ENCODE results near the gene ZBTB43. TPM values are rescaled to one million over a fixed set of nuclear protein-coding genes. Genes with fewer than 3 reads are reported as not detected.

Gene ZBTB43
- total and polyA plus RNA-seq, 2 donors, result 4.5 to 5.7 TPM

DNA sequence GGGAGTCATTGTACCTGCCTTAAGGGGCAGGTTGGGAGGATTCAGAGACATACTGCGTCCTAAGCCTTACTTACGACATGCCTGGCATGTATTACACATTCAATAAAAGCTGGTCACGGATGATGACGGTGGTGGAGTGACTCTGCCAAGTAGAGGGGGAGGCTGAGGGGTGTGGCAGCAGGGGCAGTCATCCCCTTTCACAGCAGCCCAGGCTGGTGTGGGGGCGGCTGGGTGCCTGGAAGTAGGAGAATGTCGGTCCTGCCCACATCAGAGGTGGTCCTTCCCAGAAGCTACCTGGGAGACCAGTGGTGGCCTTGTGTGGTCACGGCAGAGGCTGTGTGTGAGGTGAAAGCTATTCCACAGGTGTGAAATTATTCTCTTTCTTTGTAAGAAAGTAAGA lies 64.5 kb downstream of the ZBTB43 start:
- no peak for DNase-seq (ENCODE audit: low read depth in 6 of 9, low spot score in 9 of 9)
- peaks cover 0 to 10% of the 10 kb centered on the region in 2 donors for H3K4me1 ChIP-seq (ENCODE audit: control insufficient read depth in 2 of 2, insufficient read depth in 2 of 2, low read length in 2 of 2)
- no peak overlapping the region for H3K27ac ChIP-seq (ENCODE audit: low read depth in 1 of 2, low read length in 1 of 2)
- peaks cover 15 to 18% of the 10 kb centered on the region in 2 donors for H3K36me3 ChIP-seq (ENCODE audit: control insufficient read depth in 2 of 2, insufficient read depth in 2 of 2, low read length in 1 of 2)
- no peak overlapping the region for H3K4me3 ChIP-seq (ENCODE audit: low read length in 2 of 2)
- no peaks in the 10 kb centered on the region for H3K9me3 ChIP-seq (ENCODE audit: control insufficient read depth in 2 of 2, insufficient read depth in 1 of 2, low read length in 1 of 2)
- 93% methylated on average over 7 of the region's 7 CpGs for WGBS
- H3K27me3 ChIP-seq (ENCODE audit: control insufficient read depth in 2 of 2, insufficient read depth in 1 of 2, low read length in 1 of 2), result no peaks in the 10 kb centered on the region

DNA sequence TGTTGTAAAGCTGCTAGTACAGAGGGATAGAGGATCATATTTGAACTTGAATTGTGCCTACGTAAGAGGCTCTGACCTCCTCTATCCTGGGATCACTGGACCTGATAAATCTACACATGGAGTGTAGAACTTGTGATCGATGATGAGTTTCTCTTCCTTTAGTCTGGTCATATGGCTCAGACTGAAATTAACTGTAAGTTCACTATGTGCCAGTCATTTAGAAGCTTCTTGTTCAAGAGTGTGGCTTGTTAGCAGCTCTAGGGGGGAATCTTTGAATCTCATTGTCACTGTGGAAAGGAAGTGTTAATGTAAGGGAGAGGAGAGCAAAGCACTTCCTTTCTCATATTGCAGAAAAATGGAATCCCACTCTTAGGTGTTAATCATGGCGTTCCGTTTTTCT lies 67.7 kb downstream of the ZBTB43 start:
- no peak for DNase-seq (ENCODE audit: low read depth in 6 of 9, low spot score in 9 of 9)
- peaks cover 0 to 12% of the 10 kb centered on the region in 2 donors for H3K4me1 ChIP-seq (ENCODE audit: control insufficient read depth in 2 of 2, insufficient read depth in 2 of 2, low read length in 2 of 2)
- no peak overlapping the region for H3K4me3 ChIP-seq (ENCODE audit: low read length in 2 of 2)
- WGBS, result 93% methylated on average over 4 of the region's 4 CpGs
- H3K27ac ChIP-seq (ENCODE audit: low read depth in 1 of 2, low read length in 1 of 2), result no peak overlapping the region
- no peaks in the 10 kb centered on the region for H3K9me3 ChIP-seq (ENCODE audit: control insufficient read depth in 2 of 2, insufficient read depth in 1 of 2, low read length in 1 of 2)
- H3K36me3 ChIP-seq (ENCODE audit: control insufficient read depth in 2 of 2, insufficient read depth in 2 of 2, low read length in 1 of 2), result peaks cover 4 to 12% of the 10 kb centered on the region in 2 donors
- H3K27me3 ChIP-seq (ENCODE audit: control insufficient read depth in 2 of 2, insufficient read depth in 1 of 2, low read length in 1 of 2), result no peaks in the 10 kb centered on the region

DNA sequence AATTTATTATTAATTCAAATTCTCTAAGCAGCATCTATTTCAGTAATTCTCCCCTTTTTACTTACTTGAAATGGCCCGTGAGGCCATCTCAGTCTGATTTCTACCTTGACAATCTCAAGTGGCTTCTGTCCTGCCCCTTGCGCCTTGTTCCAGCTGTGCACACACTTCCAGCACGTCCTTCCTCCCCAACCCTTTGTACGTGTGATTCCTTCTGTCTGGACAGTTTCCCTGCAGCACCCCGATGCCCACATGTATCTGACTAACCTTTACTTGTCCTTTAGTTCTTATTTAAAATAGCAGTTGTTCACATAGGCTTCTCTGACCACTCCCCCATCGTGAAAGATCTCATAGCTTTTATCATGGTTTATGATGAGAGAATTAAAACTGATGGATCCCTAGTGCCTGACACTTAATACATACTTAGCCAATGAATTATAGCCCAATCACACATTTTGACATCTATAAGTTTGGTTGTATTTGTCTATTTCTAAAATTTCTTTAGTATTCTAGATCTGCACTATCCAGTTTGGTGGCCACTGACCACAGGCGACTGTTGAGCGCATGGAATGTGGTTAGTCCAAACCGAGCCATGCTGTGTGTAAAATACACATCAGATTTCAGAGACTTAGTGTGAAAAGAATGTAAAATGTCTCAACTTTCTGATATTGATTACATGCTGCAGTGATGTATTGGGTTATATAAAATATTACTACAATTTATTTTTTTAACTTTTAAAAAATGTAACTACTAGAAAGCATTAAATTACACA lies 69.9 kb downstream of the ZBTB43 start:
- Histone ChIP-seq H3K4me3 (ENCODE audit: low read length in 2 of 2) (no peak overlapping the region), H3K36me3 (ENCODE audit: control insufficient read depth in 2 of 2, insufficient read depth in 2 of 2, low read length in 1 of 2) (peaks cover 5% of the 10 kb centered on the region in 2 donors), H3K27ac (ENCODE audit: low read depth in 1 of 2, low read length in 1 of 2) (no peak overlapping the region), H3K9me3 (ENCODE audit: control insufficient read depth in 2 of 2, insufficient read depth in 1 of 2, low read length in 1 of 2) (no peaks in the 10 kb centered on the region), H3K27me3 (ENCODE audit: control insufficient read depth in 2 of 2, insufficient read depth in 1 of 2, low read length in 1 of 2) (no peaks in the 10 kb centered on the region), H3K4me1 (ENCODE audit: control insufficient read depth in 2 of 2, insufficient read depth in 2 of 2, low read length in 2 of 2) (peaks cover 0 to 3% of the 10 kb centered on the region in 2 donors)
- WGBS, result 94% methylated on average over 9 of the region's 9 CpGs
- no peak for DNase-seq (ENCODE audit: low read depth in 6 of 9, low spot score in 9 of 9)

DNA sequence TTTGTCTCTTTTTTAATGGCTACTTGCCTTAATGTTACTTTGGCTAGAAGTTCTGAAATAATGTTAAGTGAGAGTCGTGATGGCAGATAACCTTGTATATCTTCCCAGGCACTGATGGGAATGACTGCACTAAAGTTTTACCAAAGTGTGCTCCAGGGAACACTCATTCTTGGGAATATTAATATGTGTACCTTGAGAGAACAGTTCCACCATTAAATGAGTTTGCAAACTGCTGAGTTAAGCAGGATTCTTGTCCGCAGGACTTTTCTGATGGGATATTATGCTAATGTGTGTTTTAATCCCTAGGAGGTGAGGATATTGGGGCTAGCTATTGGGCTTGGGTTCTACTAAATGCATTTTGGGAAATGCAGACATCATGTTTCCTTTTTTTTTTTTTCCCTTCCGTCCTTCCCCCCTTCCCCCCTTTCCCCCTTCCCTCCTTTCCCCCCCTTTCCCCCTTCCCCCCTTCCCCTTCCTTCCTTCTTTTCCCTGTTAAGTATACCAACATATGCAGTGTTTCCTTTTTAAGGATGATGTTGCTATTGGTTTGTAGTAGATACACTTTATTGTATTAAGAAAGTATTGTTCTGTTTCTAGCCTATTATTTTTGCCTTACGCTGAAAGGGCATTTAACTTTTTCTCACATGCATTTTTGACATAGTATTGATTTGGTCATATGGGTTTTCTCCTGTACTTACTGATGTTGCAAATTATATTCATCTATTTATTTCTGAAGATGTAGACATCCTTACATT lies 71.1 kb downstream of the ZBTB43 start:
- H3K27ac ChIP-seq (ENCODE audit: low read depth in 1 of 2, low read length in 1 of 2), result no peak overlapping the region
- no peak for DNase-seq (ENCODE audit: low read depth in 6 of 9, low spot score in 9 of 9)

DNA sequence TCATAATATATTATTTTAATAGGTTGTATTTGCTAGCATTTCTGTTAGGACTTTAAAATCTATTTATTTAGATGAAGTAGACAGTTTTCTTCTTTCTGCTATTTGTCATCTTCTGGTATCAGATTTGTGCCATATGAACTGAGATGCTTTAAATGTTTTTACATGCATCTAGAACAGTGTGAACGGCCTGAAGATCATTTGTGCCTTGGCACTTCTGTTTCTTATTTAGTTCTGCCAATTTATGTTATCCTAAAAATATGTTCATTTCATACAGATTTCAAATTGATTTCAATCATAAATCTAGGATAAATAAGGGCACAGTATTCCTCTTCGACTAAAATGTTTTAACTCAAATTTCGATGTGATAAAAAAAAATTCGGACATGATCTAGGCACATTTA lies 71.7 kb downstream of the ZBTB43 start:
- DNase-seq (ENCODE audit: low read depth in 6 of 9, low spot score in 9 of 9), result no peak
- Histone ChIP-seq H3K9me3 (ENCODE audit: control insufficient read depth in 2 of 2, insufficient read depth in 1 of 2, low read length in 1 of 2) (no peaks in the 10 kb centered on the region), H3K27ac (ENCODE audit: low read depth in 1 of 2, low read length in 1 of 2) (no peak overlapping the region), H3K27me3 (ENCODE audit: control insufficient read depth in 2 of 2, insufficient read depth in 1 of 2, low read length in 1 of 2) (no peaks in the 10 kb centered on the region), H3K36me3 (ENCODE audit: control insufficient read depth in 2 of 2, insufficient read depth in 2 of 2, low read length in 1 of 2) (peaks cover 16 to 22% of the 10 kb centered on the region in 2 donors), H3K4me3 (ENCODE audit: low read length in 2 of 2) (no peak overlapping the region), H3K4me1 (ENCODE audit: control insufficient read depth in 2 of 2, insufficient read depth in 2 of 2, low read length in 2 of 2) (peaks cover 0 to 3% of the 10 kb centered on the region in 2 donors)
- WGBS, result 95% methylated on average over 4 of the region's 4 CpGs

More for the DNA sequence above, 71.1 kb downstream of the ZBTB43 start:
- peaks cover 16 to 18% of the 10 kb centered on the region in 2 donors for H3K36me3 ChIP-seq (ENCODE audit: control insufficient read depth in 2 of 2, insufficient read depth in 2 of 2, low read length in 1 of 2)
- no peaks in the 10 kb centered on the region for H3K27me3 ChIP-seq (ENCODE audit: control insufficient read depth in 2 of 2, insufficient read depth in 1 of 2, low read length in 1 of 2)
- no peak overlapping the region for H3K4me3 ChIP-seq (ENCODE audit: low read length in 2 of 2)
- 90% methylated on average over 4 of the region's 4 CpGs for WGBS
- no peaks in the 10 kb centered on the region for H3K9me3 ChIP-seq (ENCODE audit: control insufficient read depth in 2 of 2, insufficient read depth in 1 of 2, low read length in 1 of 2)
- peaks cover 0 to 3% of the 10 kb centered on the region in 2 donors for H3K4me1 ChIP-seq (ENCODE audit: control insufficient read depth in 2 of 2, insufficient read depth in 2 of 2, low read length in 2 of 2)

DNA sequence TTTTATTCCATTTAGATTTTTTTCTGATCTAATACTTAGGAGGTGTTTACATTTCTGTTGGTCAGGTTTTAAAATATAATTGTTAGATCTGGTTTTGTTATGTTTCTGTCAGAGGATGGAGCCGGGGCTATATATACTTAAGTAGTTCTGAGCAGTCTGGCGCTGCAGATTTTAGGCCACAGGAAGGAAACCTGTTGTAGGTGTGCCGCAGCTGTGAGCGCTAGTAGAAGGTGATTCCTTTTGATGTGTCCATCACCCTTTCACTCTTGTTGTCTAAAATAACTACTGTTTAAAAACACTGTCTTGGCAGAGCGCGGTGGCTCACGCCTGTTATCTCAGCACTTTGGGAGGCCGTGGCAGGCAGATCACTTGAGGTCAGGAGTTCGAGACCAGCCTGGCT lies 72.6 kb downstream of the ZBTB43 start:
- WGBS, result 67% methylated on average over 9 of the region's 9 CpGs
- H3K4me3 ChIP-seq (ENCODE audit: low read length in 2 of 2), result no peak overlapping the region
- H3K27ac ChIP-seq (ENCODE audit: low read depth in 1 of 2, low read length in 1 of 2), result no peak overlapping the region
- peaks cover 0 to 3% of the 10 kb centered on the region in 2 donors for H3K4me1 ChIP-seq (ENCODE audit: control insufficient read depth in 2 of 2, insufficient read depth in 2 of 2, low read length in 2 of 2)
- DNase-seq (ENCODE audit: low read depth in 6 of 9, low spot score in 9 of 9), result peak in 2 of 9 donors; percentile 22 to 33
- no peaks in the 10 kb centered on the region for H3K9me3 ChIP-seq (ENCODE audit: control insufficient read depth in 2 of 2, insufficient read depth in 1 of 2, low read length in 1 of 2)
- H3K36me3 ChIP-seq (ENCODE audit: control insufficient read depth in 2 of 2, insufficient read depth in 2 of 2, low read length in 1 of 2), result peaks cover 16 to 28% of the 10 kb centered on the region in 2 donors
- no peaks in the 10 kb centered on the region for H3K27me3 ChIP-seq (ENCODE audit: control insufficient read depth in 2 of 2, insufficient read depth in 1 of 2, low read length in 1 of 2)

DNA sequence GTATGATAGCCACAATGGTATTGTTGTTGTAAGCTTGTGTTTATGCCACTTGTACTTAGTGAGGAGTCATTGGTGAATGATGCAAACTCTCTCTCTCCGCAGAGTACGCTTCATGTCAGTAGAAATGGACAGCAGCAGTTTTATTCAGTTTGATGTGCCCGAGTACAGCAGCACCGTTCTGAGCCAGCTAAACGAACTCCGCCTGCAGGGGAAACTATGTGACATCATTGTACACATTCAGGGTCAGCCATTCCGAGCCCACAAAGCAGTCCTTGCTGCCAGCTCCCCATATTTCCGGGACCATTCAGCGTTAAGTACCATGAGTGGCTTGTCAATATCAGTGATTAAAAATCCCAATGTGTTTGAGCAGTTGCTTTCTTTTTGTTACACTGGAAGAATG lies 74.4 kb downstream of the ZBTB43 start:
- no peak for DNase-seq (ENCODE audit: low read depth in 6 of 9, low spot score in 9 of 9)
- H3K9me3 ChIP-seq (ENCODE audit: control insufficient read depth in 2 of 2, insufficient read depth in 1 of 2, low read length in 1 of 2), result no peaks in the 10 kb centered on the region
- H3K27ac ChIP-seq (ENCODE audit: low read depth in 1 of 2, low read length in 1 of 2), result no peak overlapping the region
- no peak overlapping the region for H3K4me3 ChIP-seq (ENCODE audit: low read length in 2 of 2)
- H3K36me3 ChIP-seq (ENCODE audit: control insufficient read depth in 2 of 2, insufficient read depth in 2 of 2, low read length in 1 of 2), result peaks cover 16 to 36% of the 10 kb centered on the region in 2 donors
- H3K27me3 ChIP-seq (ENCODE audit: control insufficient read depth in 2 of 2, insufficient read depth in 1 of 2, low read length in 1 of 2), result no peaks in the 10 kb centered on the region
- 98% methylated on average over 9 of the region's 9 CpGs for WGBS
- H3K4me1 ChIP-seq (ENCODE audit: control insufficient read depth in 2 of 2, insufficient read depth in 2 of 2, low read length in 2 of 2), result peaks cover 0 to 3% of the 10 kb centered on the region in 2 donors

DNA sequence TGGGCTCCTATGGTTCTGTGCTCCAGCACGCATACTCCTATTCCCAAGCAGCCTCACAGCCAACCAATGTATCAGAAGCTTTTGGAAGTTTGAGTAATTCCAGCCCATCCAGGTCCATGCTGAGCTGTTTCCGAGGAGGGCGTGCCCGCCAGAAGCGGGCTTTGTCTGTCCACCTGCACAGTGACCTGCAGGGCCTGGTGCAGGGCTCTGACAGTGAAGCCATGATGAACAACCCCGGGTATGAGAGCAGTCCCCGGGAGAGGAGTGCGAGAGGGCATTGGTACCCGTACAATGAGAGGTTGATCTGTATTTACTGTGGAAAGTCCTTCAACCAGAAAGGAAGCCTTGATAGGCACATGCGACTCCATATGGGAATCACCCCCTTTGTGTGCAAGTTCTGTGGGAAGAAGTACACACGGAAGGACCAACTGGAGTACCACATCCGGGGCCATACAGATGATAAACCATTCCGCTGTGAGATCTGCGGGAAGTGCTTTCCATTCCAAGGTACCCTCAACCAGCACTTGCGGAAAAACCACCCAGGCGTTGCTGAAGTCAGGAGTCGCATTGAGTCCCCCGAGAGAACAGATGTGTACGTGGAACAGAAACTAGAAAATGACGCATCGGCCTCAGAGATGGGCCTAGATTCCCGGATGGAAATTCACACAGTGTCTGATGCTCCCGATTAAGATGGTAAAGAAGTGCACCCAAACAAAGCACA lies 75.5 kb downstream of the ZBTB43 start:
- Histone ChIP-seq H3K4me3 (ENCODE audit: low read length in 2 of 2) (no peak overlapping the region), H3K27me3 (ENCODE audit: control insufficient read depth in 2 of 2, insufficient read depth in 1 of 2, low read length in 1 of 2) (no peaks in the 10 kb centered on the region), H3K27ac (ENCODE audit: low read depth in 1 of 2, low read length in 1 of 2) (no peak overlapping the region), H3K36me3 (ENCODE audit: control insufficient read depth in 2 of 2, insufficient read depth in 2 of 2, low read length in 1 of 2) (peaks cover 16 to 36% of the 10 kb centered on the region in 2 donors), H3K9me3 (ENCODE audit: control insufficient read depth in 2 of 2, insufficient read depth in 1 of 2, low read length in 1 of 2) (no peaks in the 10 kb centered on the region), H3K4me1 (ENCODE audit: control insufficient read depth in 2 of 2, insufficient read depth in 2 of 2, low read length in 2 of 2) (peaks cover 0 to 3% of the 10 kb centered on the region in 2 donors)
- WGBS, result 99% methylated on average over 23 of the region's 23 CpGs
- DNase-seq (ENCODE audit: low read depth in 6 of 9, low spot score in 9 of 9), result no peak

DNA sequence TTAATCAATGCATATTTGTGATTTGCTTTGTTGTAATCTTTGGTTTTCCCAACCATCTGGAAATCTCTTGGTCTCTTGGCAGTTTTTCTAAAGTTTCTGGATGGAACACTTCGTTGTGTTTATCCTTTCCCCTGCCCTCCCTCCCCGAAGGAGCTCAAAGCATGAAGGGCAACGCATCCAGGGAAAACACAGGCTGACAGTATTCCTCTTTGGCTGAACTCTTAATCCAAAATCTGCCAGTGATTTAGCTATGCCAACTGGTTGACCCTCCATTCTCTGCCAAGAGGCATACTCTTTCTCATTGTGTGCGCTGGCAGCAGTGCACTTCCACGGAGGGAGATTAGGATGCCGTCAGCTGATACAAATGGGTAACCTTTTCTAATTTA lies 76.1 kb downstream of the ZBTB43 start:
- peaks cover 16 to 36% of the 10 kb centered on the region in 2 donors for H3K36me3 ChIP-seq (ENCODE audit: control insufficient read depth in 2 of 2, insufficient read depth in 2 of 2, low read length in 1 of 2)
- WGBS, result 99% methylated on average over 6 of the region's 6 CpGs
- H3K27ac ChIP-seq (ENCODE audit: low read depth in 1 of 2, low read length in 1 of 2), result no peak overlapping the region
- no peak for DNase-seq (ENCODE audit: low read depth in 6 of 9, low spot score in 9 of 9)
- H3K4me3 ChIP-seq (ENCODE audit: low read length in 2 of 2), result no peak overlapping the region
- no peaks in the 10 kb centered on the region for H3K27me3 ChIP-seq (ENCODE audit: control insufficient read depth in 2 of 2, insufficient read depth in 1 of 2, low read length in 1 of 2)
- H3K4me1 ChIP-seq (ENCODE audit: control insufficient read depth in 2 of 2, insufficient read depth in 2 of 2, low read length in 2 of 2), result peaks cover 0 to 3% of the 10 kb centered on the region in 2 donors
- H3K9me3 ChIP-seq (ENCODE audit: control insufficient read depth in 2 of 2, insufficient read depth in 1 of 2, low read length in 1 of 2), result no peaks in the 10 kb centered on the region
